GM12873 (cell line): ENCODE results near the gene NME3.

Source experiments
- TF ChIP-seq, protein P1 (sequence below): IDR thresholded peaks from 2 replicates; pipeline ENCODE4 v1.5.1; 2012; ENCODE audit warnings: low read depth, mild to moderate bottlenecking, moderate library complexity, low read length, control low read depth; ENCODE audit not compliant: insufficient read depth; ENCODE audit errors: missing control alignments

NME3 gene

DNA sequence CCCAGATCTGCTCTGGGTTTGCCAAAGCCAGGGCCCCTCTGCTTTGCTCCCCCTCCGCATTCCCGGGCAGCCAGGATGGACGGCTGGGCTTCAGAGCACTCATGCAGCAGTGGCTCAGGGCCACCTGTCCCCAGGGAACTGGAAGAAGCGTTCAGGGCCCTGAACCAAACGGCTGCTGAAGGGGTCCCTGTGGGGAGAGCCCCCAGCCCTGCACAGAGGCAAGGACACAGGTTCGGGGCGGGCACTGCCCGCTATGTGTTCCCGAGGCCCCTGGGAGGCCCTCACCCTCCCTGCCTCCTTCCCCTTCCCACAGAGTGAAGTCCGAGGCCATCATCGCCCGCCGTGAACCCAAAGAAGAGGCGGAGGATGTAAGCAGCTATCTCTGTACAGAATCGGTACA lies 10.4 kb downstream of the NME3 start:
- TF ChIP-seq, protein P1, sequence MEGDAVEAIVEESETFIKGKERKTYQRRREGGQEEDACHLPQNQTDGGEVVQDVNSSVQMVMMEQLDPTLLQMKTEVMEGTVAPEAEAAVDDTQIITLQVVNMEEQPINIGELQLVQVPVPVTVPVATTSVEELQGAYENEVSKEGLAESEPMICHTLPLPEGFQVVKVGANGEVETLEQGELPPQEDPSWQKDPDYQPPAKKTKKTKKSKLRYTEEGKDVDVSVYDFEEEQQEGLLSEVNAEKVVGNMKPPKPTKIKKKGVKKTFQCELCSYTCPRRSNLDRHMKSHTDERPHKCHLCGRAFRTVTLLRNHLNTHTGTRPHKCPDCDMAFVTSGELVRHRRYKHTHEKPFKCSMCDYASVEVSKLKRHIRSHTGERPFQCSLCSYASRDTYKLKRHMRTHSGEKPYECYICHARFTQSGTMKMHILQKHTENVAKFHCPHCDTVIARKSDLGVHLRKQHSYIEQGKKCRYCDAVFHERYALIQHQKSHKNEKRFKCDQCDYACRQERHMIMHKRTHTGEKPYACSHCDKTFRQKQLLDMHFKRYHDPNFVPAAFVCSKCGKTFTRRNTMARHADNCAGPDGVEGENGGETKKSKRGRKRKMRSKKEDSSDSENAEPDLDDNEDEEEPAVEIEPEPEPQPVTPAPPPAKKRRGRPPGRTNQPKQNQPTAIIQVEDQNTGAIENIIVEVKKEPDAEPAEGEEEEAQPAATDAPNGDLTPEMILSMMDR: no peak

GRCh38 chr16:1759511-1759910 lies 11.8 kb downstream of the NME3 start:
- TF ChIP-seq, protein P1: no peak

DNA sequence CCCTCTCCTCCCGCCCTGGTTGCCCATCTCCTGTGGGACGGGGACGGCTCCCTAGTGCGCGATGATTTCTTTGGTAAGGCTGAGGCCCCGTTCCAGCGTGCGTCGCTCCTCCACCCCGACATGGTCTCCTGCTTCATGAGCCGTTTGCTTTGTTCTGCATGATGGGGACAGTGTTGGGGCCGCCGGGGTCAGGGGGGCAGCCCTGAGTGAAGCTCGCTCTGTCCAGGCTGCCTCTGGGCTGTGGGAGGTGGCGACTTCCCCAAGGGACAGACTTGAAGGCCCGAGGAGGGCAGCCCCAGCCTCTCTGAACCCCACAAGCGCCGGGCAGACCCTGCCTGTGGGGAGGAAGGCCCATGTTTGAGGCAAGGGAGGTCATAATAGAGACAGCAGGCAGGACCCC lies 12.4 kb downstream of the NME3 start:
- TF ChIP-seq, protein P1: no peak

DNA sequence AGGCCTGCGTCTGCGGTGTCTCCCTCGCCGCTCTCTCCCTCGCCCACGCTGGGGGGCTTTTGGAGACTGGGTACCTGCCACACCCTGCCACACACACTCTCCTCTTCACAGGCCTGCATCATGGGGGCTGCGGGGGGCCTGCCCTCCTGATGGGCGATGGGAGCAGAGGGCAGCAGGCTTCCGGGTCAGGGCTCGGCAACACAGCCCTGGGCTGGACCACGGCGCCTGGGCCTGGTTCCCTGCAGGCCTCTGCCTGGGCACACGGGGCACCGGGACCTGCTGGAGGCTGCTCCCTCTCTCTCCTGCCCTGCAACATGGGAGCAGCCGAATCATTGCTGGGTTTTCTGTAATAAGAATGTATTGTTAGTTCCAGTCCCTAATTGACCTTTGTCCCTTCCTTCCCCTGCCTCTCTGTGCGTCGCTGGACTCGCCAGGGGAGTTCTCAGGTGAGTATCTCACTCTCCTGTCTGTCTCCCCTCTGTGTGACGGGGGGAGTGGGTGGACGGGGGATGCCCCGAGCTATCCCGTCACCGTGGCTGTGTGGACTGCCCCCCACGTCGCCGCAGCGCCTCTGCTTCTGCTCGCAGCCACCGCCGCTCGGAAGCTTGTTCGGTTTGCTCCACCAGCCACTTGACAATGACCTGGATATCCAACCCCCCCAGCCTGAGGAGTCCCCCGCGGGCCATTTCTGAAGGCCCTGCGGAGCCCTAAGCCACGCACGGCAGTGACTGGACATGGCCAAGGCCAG lies 13.5 kb downstream of the NME3 start:
- TF ChIP-seq, protein P1: no peak

DNA sequence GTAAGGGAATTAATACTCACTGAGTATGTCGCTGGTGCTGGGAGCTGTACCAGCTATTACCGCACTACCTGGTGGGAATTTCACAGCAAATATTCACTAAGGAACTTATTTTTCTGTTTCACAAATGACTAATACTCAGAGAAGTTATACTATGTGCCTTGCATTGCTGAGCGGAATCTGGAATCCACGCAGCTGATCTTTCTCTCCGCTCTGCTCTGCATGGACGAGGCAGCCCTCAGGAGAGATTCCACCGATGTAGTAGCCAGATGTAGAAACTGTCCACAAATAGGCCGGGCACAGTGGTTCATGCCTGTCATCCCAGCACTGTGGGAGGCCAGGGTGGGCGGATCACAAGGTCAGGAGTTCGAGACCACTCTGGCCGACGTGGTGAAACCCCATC lies 17.1 kb downstream of the NME3 start:
- TF ChIP-seq, protein P1: no peak

DNA sequence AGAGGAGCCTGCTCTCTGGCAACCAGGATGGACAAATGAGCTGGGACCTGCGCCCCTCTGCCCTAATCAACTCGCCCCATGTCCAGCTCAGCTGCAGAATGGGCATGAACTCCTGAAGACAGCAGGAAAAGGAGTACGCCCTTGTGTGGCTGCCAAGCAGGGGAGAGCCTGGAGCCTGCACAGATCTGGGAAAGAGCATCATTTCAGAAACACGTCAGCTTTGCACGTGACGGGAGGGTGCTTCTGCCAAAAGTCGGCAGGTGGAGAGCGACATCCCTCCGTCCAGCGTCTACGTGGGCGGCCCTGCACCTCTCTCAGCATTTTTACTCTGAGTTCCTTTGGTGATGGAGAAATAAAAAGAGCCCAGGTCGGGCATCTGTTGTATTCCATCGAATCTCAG lies 18.5 kb downstream of the NME3 start:
- TF ChIP-seq, protein P1: no peak

DNA sequence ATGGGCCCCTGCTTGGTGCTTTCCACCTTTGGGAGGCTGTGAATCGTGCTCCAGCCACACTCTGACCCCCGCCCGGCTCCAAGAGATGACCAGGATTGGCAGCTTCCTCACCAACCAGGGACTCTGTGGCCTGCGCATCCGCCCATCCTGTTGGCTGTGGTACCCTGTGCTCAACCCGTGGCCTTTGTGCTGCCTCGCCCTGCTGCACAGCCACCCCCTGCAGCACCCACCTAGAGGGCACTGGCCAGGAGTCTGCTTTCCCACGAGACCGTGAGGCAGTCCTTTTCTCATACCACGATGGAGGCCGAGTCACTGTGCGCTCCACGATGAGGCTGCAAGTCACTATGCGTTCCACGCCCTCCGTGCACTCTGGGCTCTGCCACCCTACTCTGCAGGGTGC lies 19.4 kb downstream of the NME3 start:
- TF ChIP-seq, protein P1: no peak
